Hypothalamus (tissue), 51 donors: ENCODE results near the gene TAX1BP3.

Experiments used
- DNase-seq, 51 donors: peaks; one replicate each; lab custom pipeline; 2025; lab: John Stamatoyannopoulos, UW

Gene TAX1BP3

GRCh38 chr17:3635474-3636153 lies 32.8 kb downstream of the TAX1BP3 start:
- no peak for DNase-seq

- no peak for DNase-seq
These were observed 36.1 kb downstream of the TAX1BP3 start for GRCh38 chr17:3632287-3632686.

DNA sequence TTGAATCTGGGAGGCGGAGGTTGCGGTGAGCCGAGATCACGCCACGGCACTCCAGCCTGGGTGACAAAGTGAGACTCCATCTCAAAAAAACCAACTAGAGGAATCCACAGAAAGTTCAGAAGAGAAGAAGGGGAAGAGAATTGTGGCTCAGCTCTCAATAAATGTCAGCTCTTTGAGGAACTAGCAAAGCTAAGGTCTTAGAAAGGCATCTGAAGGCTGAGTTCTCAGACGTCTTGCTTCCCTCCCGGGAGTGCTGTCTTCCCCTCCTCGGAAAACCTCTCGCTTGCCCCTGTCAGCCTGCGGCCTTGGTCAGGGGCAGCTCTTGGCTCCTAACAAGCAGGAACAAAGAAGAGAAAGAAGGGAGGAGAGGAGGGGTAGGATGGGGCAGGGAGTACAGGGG lies 37.6 kb downstream of the TAX1BP3 start:
- no peak for DNase-seq

GRCh38 chr17:3627769-3628167 lies 40.6 kb downstream of the TAX1BP3 start:
- DNase-seq, result no peak

- no peak for DNase-seq
These were observed 41.3 kb downstream of the TAX1BP3 start for GRCh38 chr17:3626831-3627768.

DNA sequence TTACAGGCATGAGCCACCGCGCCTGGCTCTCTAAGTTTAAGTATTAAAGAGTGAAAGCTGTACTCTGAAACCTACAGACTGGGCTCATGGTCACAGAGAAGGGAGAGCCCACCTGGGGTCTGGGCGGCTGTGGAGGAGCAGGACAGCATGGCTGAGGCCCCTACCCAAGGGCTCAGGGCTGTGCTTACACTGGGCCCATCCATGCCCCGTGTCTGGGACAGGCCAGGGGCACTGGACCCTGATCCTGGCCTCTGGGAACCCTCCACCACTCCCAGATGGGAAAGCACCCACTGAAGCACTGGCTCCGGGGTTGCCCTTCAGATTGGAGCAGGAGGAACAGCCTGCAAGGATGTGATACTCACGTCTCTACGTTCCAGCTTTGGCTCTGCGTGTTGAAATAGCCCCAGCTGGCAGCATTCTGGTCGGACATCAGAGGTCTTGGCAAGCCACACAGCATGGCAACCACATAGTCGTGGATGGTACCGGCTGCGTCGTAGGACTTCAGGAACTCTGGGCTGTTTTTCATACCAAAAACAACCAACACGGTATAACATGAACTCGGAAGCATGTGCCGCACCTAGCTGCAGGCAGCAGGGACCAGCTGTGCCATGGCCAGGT lies 45.3 kb downstream of the TAX1BP3 start:
- no peak for DNase-seq

DNA sequence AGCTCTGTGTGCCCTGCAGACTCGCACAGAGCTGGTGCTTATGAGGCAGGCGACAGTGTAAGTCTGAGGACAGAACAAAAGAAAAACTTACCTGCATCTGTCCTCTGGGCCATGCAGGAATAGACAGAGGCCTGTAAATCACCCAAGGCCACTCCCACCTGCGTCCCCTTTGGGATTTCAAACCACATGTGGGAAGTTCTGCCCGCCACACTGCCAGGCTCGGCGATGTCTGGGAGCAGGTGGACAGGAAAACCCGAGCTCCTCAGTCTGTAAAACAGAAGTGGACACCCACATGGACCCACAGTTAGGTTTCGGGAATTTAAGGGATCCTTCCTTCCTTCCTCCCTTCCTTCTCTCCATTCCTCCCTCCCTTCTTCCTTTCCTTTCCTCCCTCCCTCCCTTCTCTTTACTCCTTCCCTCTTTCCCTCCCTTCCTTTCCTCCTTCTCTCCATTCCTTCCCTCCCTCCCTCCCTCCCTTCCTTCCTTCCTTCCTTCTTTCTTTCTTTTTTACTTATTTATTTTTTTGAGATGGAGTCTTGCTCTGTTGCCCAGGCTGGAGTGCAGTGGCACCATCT lies 47.1 kb downstream of the TAX1BP3 start:
- no peak for DNase-seq

DNA sequence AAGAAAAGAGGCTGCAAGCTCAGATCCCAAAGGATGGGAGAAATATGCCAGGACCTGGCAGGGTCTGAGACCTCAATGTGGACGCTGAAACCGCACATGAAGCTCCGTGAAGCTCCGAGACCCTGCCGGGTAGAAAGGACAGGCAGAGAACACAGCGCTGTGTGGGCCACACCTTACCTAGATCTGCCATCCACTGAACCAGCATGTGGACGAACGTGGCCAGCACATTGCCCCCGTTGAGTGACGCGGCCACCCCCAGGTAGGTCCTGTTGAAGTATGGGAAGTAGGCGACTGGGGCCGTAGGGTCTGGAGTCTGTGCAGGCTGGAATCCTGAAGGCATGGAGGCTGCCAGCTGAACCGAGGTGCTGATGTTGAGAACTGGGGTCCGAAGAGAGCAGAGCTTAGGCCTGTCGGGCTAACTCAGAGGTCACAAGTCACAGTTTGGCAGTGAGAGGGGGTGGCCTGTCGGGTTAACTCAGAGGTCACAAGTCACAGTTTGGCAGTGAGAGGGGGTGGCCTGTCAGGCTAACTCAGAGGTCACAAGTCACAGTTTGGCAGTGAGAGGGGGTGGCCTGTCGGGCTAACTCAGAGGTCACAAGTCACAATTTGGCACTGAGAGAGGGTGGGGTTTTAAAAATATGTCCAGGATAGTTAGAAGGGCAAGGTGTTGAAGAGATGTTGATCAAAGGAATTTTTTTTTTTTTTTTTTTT lies 53.1 kb downstream of the TAX1BP3 start:
- no peak for DNase-seq

DNA sequence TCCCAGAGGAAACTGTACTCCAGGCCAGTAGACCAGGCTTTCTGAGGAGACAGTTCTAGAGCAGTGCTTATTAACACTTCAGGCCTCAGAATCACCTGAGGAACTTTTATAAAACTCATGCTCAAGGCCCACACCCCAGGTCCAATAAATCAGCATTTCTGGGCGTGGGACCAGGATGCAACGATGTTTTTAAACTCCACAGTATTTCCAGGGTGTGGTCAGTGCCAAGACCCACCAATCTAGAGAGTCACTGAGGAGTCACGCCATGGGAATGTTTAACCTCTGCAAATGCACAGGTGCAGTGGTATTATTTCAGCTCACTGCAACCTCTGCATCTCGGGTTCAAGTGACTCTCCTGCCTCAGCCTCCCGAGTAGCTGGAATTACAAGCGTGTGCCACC lies 55.3 kb downstream of the TAX1BP3 start:
- no peak for DNase-seq
